Stimulated activated CD8-positive, alpha-beta memory T cell treated with anti-CD3 and anti-CD28 coated beads, Interleukin-15, amount 100 ng/mL, for 24 hours (primary cell): Measurements from ENCODE around the gene NEU4.

Experiments used
- DNase-seq: peaks from one replicate; pipeline ENCODE4 v3.0.0-alpha.2; 2020; ENCODE audit warnings: low read depth

Gene NEU4

DNA sequence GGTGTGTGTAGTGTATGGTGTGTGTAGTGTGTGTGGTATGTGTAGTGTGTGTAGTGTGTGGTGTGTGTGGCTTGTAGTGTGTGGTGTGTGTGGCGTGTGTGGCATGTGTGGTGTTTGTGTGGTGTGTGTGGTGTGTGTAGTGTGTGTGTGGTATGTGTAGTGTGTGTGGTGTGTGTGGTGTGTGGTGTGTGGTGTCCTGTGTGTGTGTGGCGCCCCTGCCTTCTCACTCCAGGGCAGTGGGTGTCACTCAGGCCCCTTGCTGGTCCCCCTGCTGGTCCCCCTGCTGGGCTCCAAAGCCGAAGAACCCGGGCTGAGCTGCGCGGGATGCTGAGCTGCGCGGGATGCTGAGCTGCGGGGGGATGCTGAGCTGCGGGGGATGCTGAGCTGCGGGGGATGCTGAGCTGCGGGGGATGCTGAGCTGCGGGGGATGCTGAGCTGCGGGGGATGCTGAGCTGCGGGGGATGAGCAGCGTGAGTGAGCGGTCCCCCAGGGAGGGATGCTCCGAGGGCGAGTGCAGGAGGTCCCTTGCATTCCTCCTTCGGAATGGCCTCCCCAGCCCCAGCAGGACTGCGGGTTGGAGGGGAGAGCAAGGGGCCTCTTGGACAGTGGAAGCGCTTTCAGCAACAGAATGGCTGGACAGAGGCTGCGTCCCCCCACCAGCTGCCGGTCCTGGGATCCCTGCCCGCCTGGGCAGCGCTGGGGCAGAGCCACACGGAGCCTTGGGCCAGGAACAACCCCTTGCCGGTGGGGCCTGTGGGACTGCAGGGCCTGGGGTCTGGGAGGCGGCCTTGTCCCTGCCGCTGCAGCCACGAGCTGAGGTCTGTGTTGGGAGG is 57.2 kb downstream of the NEU4 start:
- DNase-seq: no peak
